Measurements from ENCODE around the gene CROCC2.

CROCC2 gene

GRCh38 chr2:241003047-241003360 lies 96.9 kb downstream of the CROCC2 start:
- no peak overlapping the region for H2AFZ ChIP-seq (ENCODE audit: low read depth, low read length, severe bottlenecking)
- no peak overlapping the region for H3K4me3 ChIP-seq (ENCODE audit: insufficient read depth, low read length, poor library complexity, severe bottlenecking)
- no peaks in the 10 kb centered on the region for H3K36me3 ChIP-seq (ENCODE audit: low read length)
- H3F3A ChIP-seq (ENCODE audit: insufficient read depth): no peaks in the 10 kb centered on the region
- no peaks in the 10 kb centered on the region for H3K27me3 ChIP-seq (ENCODE audit: low read length)
- TF ChIP-seq EZH2phosphoT487 (conservative IDR thresholded peaks at IDR 0.05; ENCODE audit: low read length) (no peak), CTCF (IDR thresholded peaks at IDR 0.05; ENCODE audit: insufficient read depth, low read length, poor library complexity, severe bottlenecking) (no peak)
- no peak overlapping the region for H3K27ac ChIP-seq (ENCODE audit: low read depth, low read length)
- no peaks in the 10 kb centered on the region for H4K20me1 ChIP-seq (ENCODE audit: low read depth, low read length)
- no peaks in the 10 kb centered on the region for H3K79me2 ChIP-seq (ENCODE audit: insufficient read depth, low read length)
- no peaks in the 10 kb centered on the region for H3K9me2 ChIP-seq (replicated peaks; ENCODE audit: insufficient read depth, low read length)
- H3K4me2 ChIP-seq (ENCODE audit: low read depth, low read length, poor library complexity, severe bottlenecking): no peak overlapping the region
- peaks cover 12% of the 10 kb centered on the region; the same call in 1 of the 2 replicates for H3K9me3 ChIP-seq (ENCODE audit: insufficient read depth, low read length)
- H3K9ac ChIP-seq (ENCODE audit: low read length): no peak overlapping the region

GRCh38 chr2:241003369-241003768 lies 97.2 kb downstream of the CROCC2 start:
- Histone ChIP-seq H3K4me2 (ENCODE audit: low read depth, low read length, poor library complexity, severe bottlenecking) (no peak overlapping the region), H3K27ac (ENCODE audit: low read depth, low read length) (no peak overlapping the region), H3K9ac (ENCODE audit: low read length) (no peak overlapping the region), H2AFZ (ENCODE audit: low read depth, low read length, severe bottlenecking) (no peak overlapping the region), H4K20me1 (ENCODE audit: low read depth, low read length) (no peaks in the 10 kb centered on the region), H3K9me2 (replicated peaks; ENCODE audit: insufficient read depth, low read length) (no peaks in the 10 kb centered on the region), H3K9me3 (ENCODE audit: insufficient read depth, low read length) (peaks cover 12% of the 10 kb centered on the region; the same call in 1 of the 2 replicates), H3K4me3 (ENCODE audit: insufficient read depth, low read length, poor library complexity, severe bottlenecking) (no peak overlapping the region), H3F3A (ENCODE audit: insufficient read depth) (no peaks in the 10 kb centered on the region), H3K79me2 (ENCODE audit: insufficient read depth, low read length) (no peaks in the 10 kb centered on the region), H3K36me3 (ENCODE audit: low read length) (no peaks in the 10 kb centered on the region), H3K27me3 (ENCODE audit: low read length) (no peaks in the 10 kb centered on the region)
- TF ChIP-seq CTCF (IDR thresholded peaks at IDR 0.05; ENCODE audit: insufficient read depth, low read length, poor library complexity, severe bottlenecking): no peak
- no peak for TF ChIP-seq EZH2phosphoT487 (conservative IDR thresholded peaks at IDR 0.05; ENCODE audit: low read length)

- Histone ChIP-seq H3K27ac (ENCODE audit: low read depth, low read length) (no peak overlapping the region), H3F3A (ENCODE audit: insufficient read depth) (no peaks in the 10 kb centered on the region), H3K9me3 (ENCODE audit: insufficient read depth, low read length) (peaks cover 12% of the 10 kb centered on the region; the same call in 1 of the 2 replicates), H3K36me3 (ENCODE audit: low read length) (no peaks in the 10 kb centered on the region), H3K79me2 (ENCODE audit: insufficient read depth, low read length) (no peaks in the 10 kb centered on the region), H3K4me3 (ENCODE audit: insufficient read depth, low read length, poor library complexity, severe bottlenecking) (no peak overlapping the region), H3K4me2 (ENCODE audit: low read depth, low read length, poor library complexity, severe bottlenecking) (no peak overlapping the region), H3K27me3 (ENCODE audit: low read length) (no peaks in the 10 kb centered on the region), H3K9ac (ENCODE audit: low read length) (no peak overlapping the region), H2AFZ (ENCODE audit: low read depth, low read length, severe bottlenecking) (no peak overlapping the region), H4K20me1 (ENCODE audit: low read depth, low read length) (no peaks in the 10 kb centered on the region), H3K9me2 (replicated peaks; ENCODE audit: insufficient read depth, low read length) (no peaks in the 10 kb centered on the region)
- TF ChIP-seq EZH2phosphoT487 (conservative IDR thresholded peaks at IDR 0.05; ENCODE audit: low read length) (no peak), CTCF (IDR thresholded peaks at IDR 0.05; ENCODE audit: insufficient read depth, low read length, poor library complexity, severe bottlenecking) (no peak)
Measured at GRCh38 chr2:241003830-241004564, 97.9 kb downstream of the CROCC2 start.
